Skeletal muscle cell (primary cell): ENCODE data around the gene CARD11.
"Not testable (repeated sequence)": the region's sequence is repeated elsewhere in the genome, so short reads cannot be mapped to it uniquely, and the experiment has no call there.

Experiments used
- DNase-seq: peaks from one replicate; pipeline ENCODE4 v3.0.0-alpha.2; 2010; ENCODE audit warnings: low read depth
- H3K4me3 ChIP-seq: 2 replicates; pipeline ENCODE4 v1.5.1; 2011; ENCODE audit warnings: low read depth, mild to moderate bottlenecking, control low read depth, low read length, moderate library complexity

Gene CARD11

DNA sequence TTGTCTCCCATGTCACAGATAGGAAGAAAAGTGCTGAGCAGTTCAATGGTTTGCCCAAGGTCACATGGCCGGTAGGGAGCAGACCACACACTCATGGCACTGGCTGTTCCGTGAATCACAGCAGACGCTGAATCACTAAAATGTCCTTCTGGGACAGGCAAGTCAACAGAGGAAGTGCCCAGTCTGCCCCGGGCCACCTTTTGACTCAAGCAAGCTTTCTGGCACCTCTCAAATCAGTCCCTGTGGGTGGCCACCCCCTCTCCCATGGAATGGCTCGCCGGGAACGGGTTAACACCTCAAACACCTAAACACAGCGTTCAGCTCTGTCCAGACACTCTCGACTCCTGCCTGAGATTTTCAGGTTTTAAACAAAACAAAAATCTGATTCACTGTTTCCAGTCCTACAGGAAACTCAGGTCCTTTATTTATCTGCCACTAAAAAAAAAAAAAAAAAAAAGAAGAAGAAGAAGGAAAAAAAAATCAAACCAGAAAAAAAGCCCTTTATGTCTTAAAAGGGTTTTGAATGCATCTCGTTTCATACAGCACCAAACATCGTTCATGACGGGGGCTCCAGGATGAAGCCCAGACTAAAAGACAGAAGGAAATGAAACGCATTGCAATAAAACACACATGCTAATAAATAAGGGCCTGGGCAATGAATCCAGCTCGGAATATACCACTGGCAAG is 15.5 kb downstream of the CARD11 start:
- no peak overlapping the region for H3K4me3 ChIP-seq
- DNase-seq: peak; percentile 4

- no peak for DNase-seq
- no peak overlapping the region for H3K4me3 ChIP-seq
Observed at GRCh38 chr7:3027005-3027845, 16.4 kb downstream of the CARD11 start.

DNA sequence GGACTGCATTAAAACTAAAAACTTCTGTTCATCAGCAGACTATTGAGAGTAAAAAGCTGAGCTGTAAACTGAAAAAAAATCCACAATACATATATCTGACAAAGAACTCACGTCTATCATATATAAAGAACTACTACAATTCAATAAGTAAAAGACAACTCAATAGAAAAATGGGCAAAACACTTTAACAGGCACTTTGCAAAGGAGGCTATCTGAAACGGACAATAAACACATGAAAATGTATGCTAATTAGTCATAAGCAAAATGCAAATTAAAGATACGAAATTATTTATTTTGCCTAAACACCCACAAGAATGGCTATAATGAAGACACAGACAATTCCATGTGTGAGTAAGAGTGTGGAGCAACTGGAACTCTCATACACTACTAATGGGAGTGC is 18.1 kb downstream of the CARD11 start:
- DNase-seq: no peak
- no peak overlapping the region for H3K4me3 ChIP-seq

- H3K4me3 ChIP-seq: no peak overlapping the region
- no peak for DNase-seq
Observed at GRCh38 chr7:3021825-3022224, 21.8 kb downstream of the CARD11 start.

DNA sequence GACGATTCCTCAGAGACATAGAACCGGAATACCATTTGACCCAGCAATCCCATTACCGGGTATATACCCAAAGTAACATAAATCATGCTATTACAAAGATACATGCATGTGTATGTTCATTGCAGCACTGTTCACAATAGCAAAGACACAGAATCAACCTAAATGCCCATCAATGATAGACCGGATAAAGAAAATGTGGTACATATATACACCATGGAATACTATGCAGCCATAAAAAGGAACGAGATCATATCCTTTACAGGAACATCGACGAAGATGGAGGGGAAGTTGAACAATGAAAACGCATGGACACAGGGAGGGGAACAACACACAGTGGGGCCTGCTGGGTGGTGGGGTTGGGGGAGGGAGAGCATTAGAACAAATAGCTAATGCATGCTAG is 22.4 kb downstream of the CARD11 start:
- not testable (repeated sequence) for H3K4me3 ChIP-seq, DNase-seq

GRCh38 chr7:3020416-3020815 is 23.3 kb downstream of the CARD11 start:
- no peak for DNase-seq
- H3K4me3 ChIP-seq: no peak overlapping the region

GRCh38 chr7:3019801-3020200 is 23.9 kb downstream of the CARD11 start:
- DNase-seq: no peak

GRCh38 chr7:3013975-3014792 is 29.5 kb downstream of the CARD11 start:
- DNase-seq: no peak
- no peak overlapping the region for H3K4me3 ChIP-seq

More at GRCh38 chr7:3019801-3020200, 23.9 kb downstream of the CARD11 start:
- H3K4me3 ChIP-seq: no peak overlapping the region

DNA sequence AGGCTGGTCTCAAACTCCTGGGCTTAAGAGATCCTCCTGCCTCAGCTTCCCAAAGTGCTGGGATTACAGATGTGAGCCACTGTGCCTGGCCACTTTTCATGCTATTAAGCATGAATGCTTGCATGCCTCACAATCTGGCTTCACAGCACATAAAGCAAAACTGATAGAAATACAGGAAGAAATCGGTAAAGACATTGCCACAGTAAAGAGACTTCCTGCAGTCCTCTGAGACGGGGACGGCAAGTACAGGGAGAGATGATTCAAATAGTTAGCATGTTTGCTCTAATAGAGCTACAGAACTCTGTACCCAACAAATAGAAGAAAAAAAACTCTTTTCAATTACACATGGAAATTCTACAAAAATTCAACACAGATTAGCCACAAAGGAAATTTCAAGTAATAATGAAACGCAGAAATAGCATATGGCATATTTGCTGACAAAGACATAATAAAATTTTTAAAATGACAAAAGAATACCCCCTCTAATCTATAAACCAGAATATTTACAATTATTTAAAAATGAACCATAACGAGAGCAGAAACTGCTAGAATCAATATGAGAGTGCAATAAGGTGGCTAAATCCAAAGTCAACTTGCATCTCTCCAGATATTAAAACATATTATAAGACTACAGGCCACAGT is 32.3 kb downstream of the CARD11 start:
- DNase-seq: no peak
- H3K4me3 ChIP-seq: no peak overlapping the region

DNA sequence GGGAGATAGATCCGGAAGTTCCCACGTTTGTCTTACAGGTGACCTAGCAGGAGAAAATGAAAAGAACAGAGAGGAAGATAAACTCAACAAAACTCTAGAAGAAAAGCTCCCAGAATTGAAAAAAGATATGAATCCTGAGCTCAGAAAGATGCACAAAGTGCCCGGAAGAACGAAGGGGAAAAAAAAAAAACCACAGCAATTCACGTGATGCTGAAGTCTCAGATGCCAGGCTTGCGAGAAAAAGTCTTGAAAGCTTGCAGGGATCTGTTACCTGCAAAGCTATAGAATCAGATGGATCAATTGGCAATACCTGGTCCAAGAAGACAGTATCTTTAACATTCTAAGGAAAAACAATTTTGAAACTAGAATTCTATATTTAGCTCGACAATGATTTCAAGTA is 33.5 kb downstream of the CARD11 start:
- H3K4me3 ChIP-seq: no peak overlapping the region
- DNase-seq: no peak

DNA sequence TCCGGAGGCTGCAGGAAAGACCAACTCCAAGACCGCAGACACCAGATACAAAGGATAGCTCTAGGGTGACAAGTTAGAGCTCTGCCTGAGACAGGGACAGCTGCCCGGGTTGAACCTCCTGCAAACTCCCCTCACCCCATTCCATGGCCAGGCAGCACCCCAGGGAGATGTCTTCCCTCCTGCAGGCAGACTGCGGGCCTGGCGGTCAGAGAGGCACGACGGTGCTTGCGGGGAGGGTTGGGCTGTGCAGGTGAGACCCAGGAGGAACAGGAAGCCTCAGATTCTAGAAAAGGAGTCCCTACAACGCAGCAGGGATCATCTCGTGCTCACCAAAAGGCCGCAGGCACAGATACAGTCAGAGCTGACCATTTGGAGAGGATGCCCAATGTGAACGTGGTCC is 34.6 kb downstream of the CARD11 start:
- DNase-seq: no peak
- H3K4me3 ChIP-seq: no peak overlapping the region

DNA sequence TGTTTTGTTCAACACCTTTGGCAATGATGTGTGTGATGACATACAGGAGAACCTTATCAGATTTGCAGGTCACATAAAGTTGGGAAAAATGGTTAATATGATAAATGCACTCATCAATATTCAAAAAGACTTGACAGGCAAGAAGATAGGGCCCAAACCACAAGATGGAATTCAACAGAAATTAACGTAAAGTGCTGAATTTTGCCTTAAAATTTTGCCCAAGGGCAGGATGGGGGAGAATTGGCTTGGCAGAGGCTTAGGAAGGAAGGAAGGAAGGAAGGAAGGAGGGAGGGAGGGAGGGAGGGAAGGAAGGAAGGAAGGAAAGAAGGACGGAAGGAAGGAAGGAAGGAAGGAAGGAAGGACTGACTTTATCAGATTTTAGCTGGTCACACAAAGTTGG is 35.3 kb downstream of the CARD11 start:
- DNase-seq: no peak
- no peak overlapping the region for H3K4me3 ChIP-seq

GRCh38 chr7:3007696-3008095 is 36.0 kb downstream of the CARD11 start:
- H3K4me3 ChIP-seq: no peak overlapping the region
- DNase-seq: no peak

DNA sequence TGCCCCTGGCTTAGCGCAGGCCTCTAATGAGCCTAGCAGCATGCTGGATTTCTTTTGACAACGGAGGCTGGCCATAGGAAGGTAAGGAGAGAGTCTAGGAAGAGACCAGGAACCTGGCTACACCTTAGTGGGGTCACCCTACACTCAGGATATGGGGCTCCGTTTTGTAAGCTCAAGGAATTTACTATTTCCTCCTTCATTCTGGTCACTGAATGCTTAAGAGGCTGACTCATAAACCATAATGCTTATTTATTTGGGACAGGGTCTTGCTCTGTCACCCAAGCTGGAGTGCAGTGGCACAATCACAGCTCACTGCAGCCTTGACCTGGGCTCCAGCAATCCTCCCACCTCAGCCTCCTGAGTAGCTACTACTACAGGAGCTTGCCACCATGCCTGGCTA is 38.4 kb downstream of the CARD11 start:
- DNase-seq: no peak
- H3K4me3 ChIP-seq: no peak overlapping the region

- H3K4me3 ChIP-seq: no peak overlapping the region
- no peak for DNase-seq
Observed at GRCh38 chr7:3003936-3004335, 39.7 kb downstream of the CARD11 start.

- no peak overlapping the region for H3K4me3 ChIP-seq
- DNase-seq: no peak
Observed at GRCh38 chr7:3002631-3003030, 41.0 kb downstream of the CARD11 start.

- no peak overlapping the region for H3K4me3 ChIP-seq
- no peak for DNase-seq
Observed at GRCh38 chr7:3000566-3000965, 43.1 kb downstream of the CARD11 start.

- no peak overlapping the region for H3K4me3 ChIP-seq
- no peak for DNase-seq
Observed at GRCh38 chr7:2999078-2999500, 44.6 kb downstream of the CARD11 start.

DNA sequence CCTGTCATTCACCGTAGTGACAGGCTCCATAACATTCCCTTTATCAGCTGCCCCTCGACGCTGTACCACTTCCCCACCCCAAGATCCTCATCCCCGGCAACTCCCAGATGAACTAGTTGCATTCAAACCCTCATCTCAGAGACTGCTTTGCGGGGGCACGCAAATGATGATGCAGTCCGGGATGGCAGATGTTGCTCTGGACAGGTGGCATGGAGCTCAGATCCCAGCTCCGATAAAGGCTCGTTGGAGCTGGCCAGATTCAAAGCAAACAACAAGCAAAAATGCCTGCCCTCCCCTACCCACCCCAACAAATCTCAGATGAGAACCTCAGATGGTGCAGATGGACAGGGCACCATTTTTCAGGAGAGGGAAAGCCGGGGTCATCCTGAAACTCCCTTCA is 46.7 kb downstream of the CARD11 start:
- no peak for DNase-seq
- no peak overlapping the region for H3K4me3 ChIP-seq

DNA sequence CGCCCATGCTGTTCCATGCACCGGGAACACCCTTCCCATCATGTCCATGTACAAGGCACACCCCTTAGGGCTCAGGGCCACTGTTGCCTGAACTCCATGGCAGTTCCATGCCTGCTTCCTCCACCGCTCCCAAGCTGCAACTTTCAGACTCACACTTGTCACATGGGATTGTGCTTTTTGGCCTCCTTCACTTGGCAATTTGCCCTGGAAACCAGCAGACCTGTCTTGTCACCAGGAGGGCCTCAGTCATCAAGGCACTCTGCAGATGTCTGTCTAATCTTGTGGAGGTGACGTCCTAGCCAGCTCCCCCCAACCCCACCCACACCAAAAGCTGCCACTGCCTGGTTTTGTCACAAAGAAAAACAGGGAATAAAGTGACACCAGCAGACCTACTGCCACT is 47.5 kb downstream of the CARD11 start:
- no peak for DNase-seq

More for the DNA sequence above, 47.5 kb downstream of the CARD11 start:
- no peak overlapping the region for H3K4me3 ChIP-seq
